GM12878 (cell line): Measurements from ENCODE around the gene RIN2. TPM values are rescaled to one million over a fixed set of nuclear protein-coding genes. Genes with fewer than 3 reads are reported as not detected.

ENCODE experiments used
- ATAC-seq: fragments of 200-7000 bp; cut with Tn5 transposase; 3 replicates; pipeline ENCODE4 v1.9.1; 2020; ENCODE audit warnings: mild to moderate bottlenecking, moderate library complexity
- BruUV-seq: library from RNA; stranded (reverse); fragments of 400-500 nt; replicated peaks from 2 replicates; lab custom pipeline; 2021; lab: Mats Ljungman, UMichigan
- CTCF ChIA-PET: fragments of 300-600 bp; sonication (Branson Sonifier 250); formaldehyde crosslinking; extraction: SDS; loops from one replicate; lab custom pipeline; 2021; ENCODE audit warnings: inconsistent platforms; lab: Yijun Ruan, JAX
- POLR2A ChIA-PET: fragments of 350-600 bp; formaldehyde crosslinking; extraction: SDS; loops from one replicate; lab custom pipeline; 2021; ENCODE audit warnings: inconsistent platforms; lab: Charles Lee
- RAD21 ChIA-PET: fragments of 300-600 bp; sonication (Branson Sonifier 250); formaldehyde crosslinking; loops from one replicate; lab custom pipeline; 2023; ENCODE audit warnings: antibody characterized with exemption; ENCODE audit not compliant: unreplicated experiment; lab: Charles Lee
- SMC1A ChIA-PET: fragments of 300-600 bp; sonication (Branson Sonifier 250); formaldehyde crosslinking; loops from one replicate; lab custom pipeline; 2023; ENCODE audit not compliant: unreplicated experiment, uncharacterized antibody; lab: Charles Lee
- DNase-seq: peaks from one replicate; pipeline ENCODE4 v3.0.0-alpha.2; 2011; ENCODE audit warnings: low read depth, low spot score
- FAIRE-seq: peaks from 3 replicates; lab custom pipeline; 2011; peaks lifted over from hg19 to GRCh38; lab: Jason Lieb, UNC
- H2AFZ ChIP-seq: 2 replicates; pipeline ENCODE4 v1.6.0; 2011; ENCODE audit warnings: low read depth, low read length, control low read depth; ENCODE audit not compliant: control insufficient read depth
- H3K27ac ChIP-seq: 2 replicates; pipeline ENCODE4 v1.5.1; 2011; ENCODE audit warnings: control low read depth; ENCODE audit not compliant: control insufficient read depth, insufficient read depth
- H3K27me3 ChIP-seq, 2 experiments: replicated peaks in 1 of 2; 2 replicates each; pipeline versions ENCODE4 v1.6.0 to v1.6.1; 2011; ENCODE audit warnings: low read length in 1 of 2; ENCODE audit not compliant: control insufficient read depth in 2 of 2, insufficient read depth in 2 of 2
- H3K36me3 ChIP-seq, 2 experiments: 2 replicates each; pipeline ENCODE4 v1.5.1; 2011; ENCODE audit warnings: low read length in 1 of 2; ENCODE audit not compliant: control insufficient read depth in 2 of 2, insufficient read depth in 2 of 2
- H3K4me1 ChIP-seq: 2 replicates; pipeline ENCODE4 v1.6.1; 2011; ENCODE audit warnings: mild to moderate bottlenecking, low read length, moderate library complexity, mixed read lengths; ENCODE audit not compliant: control insufficient read depth, insufficient read depth
- H3K4me2 ChIP-seq: 2 replicates; pipeline ENCODE4 v1.6.0; 2011; ENCODE audit warnings: control low read depth; ENCODE audit not compliant: control insufficient read depth, insufficient read depth
- H3K4me3 ChIP-seq: fragments of 200-600 bp; sonication (generic); 2 replicates; pipeline ENCODE4 v1.5.1; 2016
- H3K79me2 ChIP-seq: 2 replicates; pipeline ENCODE4 v1.6.0; 2011; ENCODE audit warnings: low read length; ENCODE audit not compliant: control insufficient read depth, insufficient read depth
- H3K9ac ChIP-seq: 2 replicates; pipeline ENCODE4 v1.8.0; 2011; ENCODE audit warnings: low read length, control low read depth, mixed read lengths; ENCODE audit not compliant: control insufficient read depth, insufficient read depth
- H3K9me3 ChIP-seq: replicated peaks from 3 replicates; pipeline ENCODE4 v1.5.1; 2011; ENCODE audit warnings: mild to moderate bottlenecking, low read length; ENCODE audit not compliant: control insufficient read depth, insufficient read depth
- H4K20me1 ChIP-seq: 2 replicates; pipeline ENCODE4 v1.6.0; 2011; ENCODE audit not compliant: control insufficient read depth, insufficient read depth
- CBX3 ChIP-seq: fragments of 200-600 bp; sonication (generic); IDR thresholded peaks from 2 replicates; pipeline ENCODE4 v1.6.1; 2016; ENCODE audit warnings: low read depth, borderline replicate concordance
- CHD2 ChIP-seq: IDR thresholded peaks from 2 replicates; pipeline ENCODE4 v1.6.1; 2011; ENCODE audit warnings: low read depth, low read length, improper control_type of control experiment, borderline replicate concordance
- CTCF ChIP-seq, 3 experiments: IDR thresholded peaks in 2 of 3; conservative IDR thresholded peaks in 1 of 3; 2 replicates each; pipeline ENCODE4 v1.5.1; 2011; ENCODE audit warnings: low read depth in 3 of 3, low read length in 3 of 3, mild to moderate bottlenecking in 3 of 3, control low read depth in 2 of 3, moderate library complexity in 2 of 3, inconsistent platforms in 1 of 3, mixed read lengths in 1 of 3; ENCODE audit not compliant: control insufficient read depth in 2 of 3, insufficient read depth in 1 of 3; ENCODE audit errors: extremely low read depth in 1 of 3
- ELK1 ChIP-seq: IDR thresholded peaks from 2 replicates; pipeline ENCODE4 v1.6.1; 2012; ENCODE audit warnings: low read depth, low read length, improper control_type of control experiment
- ESRRA ChIP-seq: IDR thresholded peaks from 2 replicates; pipeline ENCODE4 v1.6.1; 2012; ENCODE audit warnings: mild to moderate bottlenecking, low read length, improper control_type of control experiment
- IKZF2 ChIP-seq, 2 experiments: fragments of 450-650 bp; IDR thresholded peaks; 2 replicates each; pipeline ENCODE4 v1.6.1; 2017; ENCODE audit warnings: mild to moderate bottlenecking in 2 of 2, moderate library complexity in 2 of 2
- NKRF ChIP-seq: fragments of 450-650 bp; conservative IDR thresholded peaks from 2 replicates; pipeline ENCODE4 v1.6.1; 2017; ENCODE audit warnings: mild to moderate bottlenecking, moderate library complexity
- NR2C1 ChIP-seq: fragments of 450-650 bp; IDR thresholded peaks from 2 replicates; pipeline ENCODE4 v1.6.1; 2017; ENCODE audit warnings: antibody characterized with exemption, mild to moderate bottlenecking, moderate library complexity
- PAX8 ChIP-seq: fragments of 450-650 bp; IDR thresholded peaks from 2 replicates; pipeline ENCODE4 v1.6.1; 2017; ENCODE audit warnings: mild to moderate bottlenecking, moderate library complexity
- PRDM15 ChIP-seq: fragments of 450-650 bp; formaldehyde crosslinking; IDR thresholded peaks from 2 replicates; pipeline ENCODE4 v1.4.0; 2020; ENCODE audit warnings: mild to moderate bottlenecking, moderate library complexity
- RUNX3 ChIP-seq: IDR thresholded peaks from 2 replicates; pipeline ENCODE4 v1.6.1; 2012; ENCODE audit warnings: low read length, inconsistent platforms
- SREBF1 ChIP-seq: IDR thresholded peaks from 2 replicates; pipeline ENCODE4 v1.6.1; 2012; ENCODE audit warnings: mild to moderate bottlenecking, low read length
- TAF1 ChIP-seq: IDR thresholded peaks from 2 replicates; pipeline ENCODE4 v1.6.1; 2011; ENCODE audit warnings: mild to moderate bottlenecking, low read depth, low read length, borderline replicate concordance
- WGBS: methylation state at CpG from one replicate; pipeline ENCODE4 v1.1.6; 2016; ENCODE audit warnings: low lambda C conversion rate; ENCODE audit not compliant: insufficient replicate concordance, insufficient coverage; ENCODE audit errors: missing lambda C conversion rate; 5-methylcytosine and 5-hydroxymethylcytosine counted together
- in situ Hi-C: fragments of 300-500 bp; cut with MboI; formaldehyde crosslinking; loops from 9 replicates; pipeline ENCODE4 v1.14.3; 2018; ENCODE audit warnings: mixed read lengths
- intact Hi-C: fragments of 100-400 bp; cut with micrococcal nuclease; formaldehyde crosslinking; loops from one replicate; pipeline ENCODE4 v1.14.2; 2022; ENCODE audit not compliant: unreplicated experiment
- polyA plus RNA-seq, 11 experiments: library from polyadenylated mRNA; depleted of rRNA in 4 of 11; unstranded in 6 of 11; stranded (reverse) in 5 of 11; fragments of >200 nt; fragmentation: Nextera tagmentation in 4 of 11; fragmentation: Illumina TruSeq in 1 of 11; extraction: Ambion mirVana in 4 of 11; extraction: Trizol in 1 of 11; gene quantifications; 1 replicate in 1 of 11; 2 replicates in 10 of 11; pipeline versions ENCODE4 v1.2.1 to v1.2.3, GENCODE V29; 2011 to 2016; ENCODE audit warnings: inconsistent platforms in 2 of 11, missing spikeins in 2 of 11, low read depth in 1 of 11
- total RNA-seq, 4 experiments: library from RNA; depleted of rRNA in 3 of 4; stranded (reverse); fragments of >200 nt in 3 of 4; fragmentation: Illumina TruSeq in 1 of 4; extraction: Trizol in 1 of 4; gene quantifications; 2 replicates each; pipeline versions ENCODE4 v1.2.1 to v1.2.3, GENCODE V29; 2013 to 2021

RIN2 gene
- total and polyA plus RNA-seq, 10 of the 15 experiments (the other 5 are each of a cell fraction or from before 2014, with no cell fraction given), result 0.68 to 8.5 (median 4.5) TPM

- TF ChIP-seq ELK1 (no peak), IKZF2 (IDR thresholded peaks at IDR 0.05) (no peak), SREBF1 (no peak), CBX3 (no peak)
Measured at GRCh38 chr20:19758133-19758500, at the start of gene RIN2 (continued).

GRCh38 chr20:19709635-19710335 lies 48.3 kb upstream of the RIN2 start:
- no peak for DNase-seq
- H3K4me1 ChIP-seq, result no peaks in the 10 kb centered on the region
- H3K27ac ChIP-seq, result no peak overlapping the region
- H4K20me1 ChIP-seq, result no peaks in the 10 kb centered on the region
- H3K4me2 ChIP-seq, result no peak overlapping the region
- ChIA-PET POLR2A (interaction anchor here (0.5 to 1.0 kb wide), 3 partner anchors 12 to 49 kb away, joined by 3 to 5 read pairs (median 4); partner anchors contain the start of gene RIN2), SMC1A (interaction anchor here (0.9 to 4.7 kb wide), 7 partner anchors 12 to 118 kb away, joined by 3 to 23 read pairs (median 4); no protein-coding TSS in a partner anchor), RAD21 (interaction anchor here (1.0 to 2.0 kb wide), 3 partner anchors 27 to 235 kb away, joined by 3 to 7 read pairs (median 3); no protein-coding TSS in a partner anchor), CTCF (interaction anchor here (0.7 to 2.6 kb wide), 3 partner anchors 25 to 894 kb away, joined by 3 to 10 read pairs (median 4); no protein-coding TSS in a partner anchor)
- no peaks in the 10 kb centered on the region for H3K79me2 ChIP-seq
- H3K4me3 ChIP-seq, result no peak overlapping the region
- H2AFZ ChIP-seq, result no peak overlapping the region
- intact Hi-C loops (no loop called here), in situ Hi-C loops (no loop called here)
- no TSS peak for BruUV-seq
- WGBS, result 6% methylated on average over 1 of the region's 1 CpG
- no peaks in the 10 kb centered on the region for H3K9me3 ChIP-seq
- peak; percentile 35 for ATAC-seq
- FAIRE-seq, result no peak
- H3K9ac ChIP-seq, result no peak overlapping the region
- no peaks in the 10 kb centered on the region for H3K36me3 ChIP-seq
- peaks cover 0 to 3% of the 10 kb centered on the region in 2 experiments; a peak in 2 of 4 replicates for H3K27me3 ChIP-seq
- TF ChIP-seq CTCF (IDR thresholded peaks at IDR 0.05 in 2 of 3, conservative IDR thresholded peaks at IDR 0.05 in 1 of 3; ENCODE audit: control insufficient read depth in 2 of 3, extremely low read depth in 1 of 3, insufficient read depth in 1 of 3, low read depth in 3 of 3, low read length in 3 of 3) (no peak), ESRRA (no peak), NR2C1 (no peak), PRDM15 (no peak), TAF1 (no peak), NKRF (no peak), RUNX3 (no peak), CHD2 (no peak), PAX8 (no peak)
